Motor neuron (in vitro differentiated cells): ENCODE measurements around the gene COX20. TPM values are rescaled to one million over a fixed set of nuclear protein-coding genes. Genes with fewer than 3 reads are reported as not detected.
A peak's percentile ranks its signal among the peaks of the same experiment; 100 is the strongest.

Experiments
- ATAC-seq, 8 experiments: fragments of 200-7000 bp; cut with Tn5 transposase; replicated peaks in 6 of 8; 2 replicates each; pipeline ENCODE4 v1.8.0; 2021; ENCODE audit warnings: mild to moderate bottlenecking in 8 of 8, moderate library complexity in 8 of 8
- H3K27ac ChIP-seq, 2 donors: fragments of 250-450 bp; sonication (Bioruptor Pico); 2 replicates each; pipeline ENCODE4 v1.9.0; 2021; ENCODE audit warnings: antibody characterized with exemption in 2 of 2, mild to moderate bottlenecking in 2 of 2, moderate library complexity in 1 of 2
- H3K4me1 ChIP-seq, 2 donors: fragments of 250-450 bp; sonication (Bioruptor Pico); replicated peaks in 1 of 2; 2 replicates each; pipeline ENCODE4 v1.6.1; 2021; ENCODE audit warnings: antibody characterized with exemption in 2 of 2, mild to moderate bottlenecking in 2 of 2, moderate library complexity in 1 of 2
- H3K4me3 ChIP-seq, 5 donors: fragments of 250-450 bp; sonication (Bioruptor Pico); 2 replicates each; pipeline ENCODE4 v1.9.0; 2021; ENCODE audit warnings: antibody characterized with exemption in 5 of 5, mild to moderate bottlenecking in 5 of 5, moderate library complexity in 4 of 5
- WGBS, 10 experiments: fragments of 450-650 bp; shearing (Covaris generic); methylation state at CpG; one replicate each; pipeline ENCODE4 v1.0.0; 2022; 5-methylcytosine and 5-hydroxymethylcytosine counted together
- in situ Hi-C, 9 experiments: fragments of 400-800 bp; cut with MboI; loops; one replicate each; pipeline ENCODE4 v1.15.0; 2021; ENCODE audit warnings: low sequenced_read_pairs in 9 of 9, low pct_unique_long_range_greater_than_20kb in 2 of 9; ENCODE audit not compliant: unreplicated experiment in 9 of 9
- total RNA-seq, 8 experiments: library from RNA; unstranded; fragments of 300-600 nt; gene quantifications; 2 replicates each; pipeline versions ENCODE4 v1.2.3 to v1.2.4, GENCODE V29; 2022

The COX20 gene
- total RNA-seq, 8 experiments from 2014 or later = 27.0 to 110 (median 73.8) TPM

GRCh38 chr1:244868484-244869363 lies 33.3 kb downstream of the COX20 start:
- in situ Hi-C loops = loop anchor here in 2 of 9 experiments (25.0 kb wide), 1 partner anchor 169 kb away; no protein-coding TSS in a partner anchor
- Histone ChIP-seq H3K4me3 (no peak overlapping the region), H3K4me1 (peaks cover 9 to 16% of the 10 kb centered on the region in 2 donors), H3K27ac (no peak overlapping the region)
- 88 to 100% (median 95%) methylated on average over 1 to 23 of the region's 23 CpGs for WGBS, 10 experiments
- ATAC-seq = no peak

GRCh38 chr1:244869364-244869827 lies 33.9 kb downstream of the COX20 start:
- ATAC-seq = no peak
- H3K27ac ChIP-seq = no peak overlapping the region
- in situ Hi-C loops = loop anchor here in 2 of 9 experiments (25.0 kb wide), 1 partner anchor 168 kb away; no protein-coding TSS in a partner anchor
- no peak overlapping the region for H3K4me3 ChIP-seq
- peaks cover 9 to 16% of the 10 kb centered on the region in 2 donors for H3K4me1 ChIP-seq
- 64 to 100% (median 89%) methylated on average over 1 to 12 of the region's 12 CpGs; no CpG with 5 or more reads in 2 of the 10 experiments for WGBS, 10 experiments

- ATAC-seq = no peak
- no peak overlapping the region for H3K4me3 ChIP-seq
- peaks cover 9 to 16% of the 10 kb centered on the region in 2 donors for H3K4me1 ChIP-seq
- H3K27ac ChIP-seq = no peak overlapping the region
- 88 to 100% (median 97%) methylated on average over 1 to 4 of the region's 4 CpGs for WGBS, 10 experiments
- in situ Hi-C loops = loop anchor here in 2 of 9 experiments (25.0 kb wide), 1 partner anchor 167 kb away; no protein-coding TSS in a partner anchor
Observed at GRCh38 chr1:244869950-244870349, 34.5 kb downstream of the COX20 start.

- in situ Hi-C loops = loop anchor here in 3 of 9 experiments (25.0 kb wide), 1 partner anchor 162 kb away; no protein-coding TSS in a partner anchor
- Histone ChIP-seq H3K27ac (no peak overlapping the region), H3K4me3 (no peak overlapping the region), H3K4me1 (no peaks in the 10 kb centered on the region)
- 8 to 90% (median 36%) methylated on average over 3 to 7 of the region's 7 CpGs for WGBS, 10 experiments
- peak in 1 of 8 experiments; percentile 24 for ATAC-seq
Observed at GRCh38 chr1:244874974-244875579, 39.6 kb downstream of the COX20 start.

- Histone ChIP-seq H3K4me3 (no peak overlapping the region), H3K4me1 (no peaks in the 10 kb centered on the region), H3K27ac (no peak overlapping the region)
- 58 to 93% (median 81%) methylated on average over 1 to 8 of the region's 8 CpGs for WGBS, 10 experiments
- no peak for ATAC-seq
- in situ Hi-C loops = loop anchor here in 1 of 9 experiments (25.0 kb wide), 1 partner anchor 161 kb away; no protein-coding TSS in a partner anchor
Observed at GRCh38 chr1:244876228-244876910, 40.9 kb downstream of the COX20 start.

GRCh38 chr1:244878681-244879080 lies 43.2 kb downstream of the COX20 start:
- in situ Hi-C loops = loop anchor here in 1 of 9 experiments (25.0 kb wide), 1 partner anchor 159 kb away; no protein-coding TSS in a partner anchor
- Histone ChIP-seq H3K27ac (no peak overlapping the region), H3K4me3 (no peak overlapping the region), H3K4me1 (no peaks in the 10 kb centered on the region)
- ATAC-seq = no peak
- WGBS, 10 experiments = 29 to 100% (median 91%) methylated on average over 1 to 5 of the region's 5 CpGs; no CpG with 5 or more reads in 3 of the 10 experiments

- no peak overlapping the region for H3K4me3 ChIP-seq
- in situ Hi-C loops = loop anchor here in 1 of 9 experiments (25.0 kb wide), 1 partner anchor 156 kb away; no protein-coding TSS in a partner anchor
- ATAC-seq = no peak
- no peak overlapping the region for H3K27ac ChIP-seq
- WGBS, 10 experiments = 0 to 80% (median 60%) methylated on average over 1 to 9 of the region's 11 CpGs; no CpG with 5 or more reads in 1 of the 10 experiments
- no peaks in the 10 kb centered on the region for H3K4me1 ChIP-seq
Observed at GRCh38 chr1:244881552-244882280, 46.3 kb downstream of the COX20 start.

GRCh38 chr1:244887281-244887680 lies 51.8 kb downstream of the COX20 start:
- WGBS, 10 experiments = 38 to 96% (median 76%) methylated on average over 4 of the region's 4 CpGs; no CpG with 5 or more reads in 3 of the 10 experiments
- no peak overlapping the region for H3K27ac ChIP-seq
- no peak overlapping the region for H3K4me3 ChIP-seq
- no peak for ATAC-seq
- no peaks in the 10 kb centered on the region for H3K4me1 ChIP-seq
- in situ Hi-C loops = loop anchor here in 1 of 9 experiments (25.0 kb wide), 1 partner anchor 150 kb away; no protein-coding TSS in a partner anchor

- H3K4me3 ChIP-seq = no peak overlapping the region
- H3K27ac ChIP-seq = no peak overlapping the region
- ATAC-seq = no peak
- H3K4me1 ChIP-seq = no peaks in the 10 kb centered on the region
- in situ Hi-C loops = loop anchor here in 1 of 9 experiments (25.0 kb wide), 1 partner anchor 143 kb away; no protein-coding TSS in a partner anchor
- 27 to 100% (median 88%) methylated on average over 2 to 7 of the region's 7 CpGs; no CpG with 5 or more reads in 1 of the 10 experiments for whole genome bisulfite sequencing, 10 experiments
Observed at GRCh38 chr1:244893836-244894235, 58.4 kb downstream of the COX20 start.
